Stimulated activated CD8-positive, alpha-beta memory T cell treated with anti-CD3 and anti-CD28 coated beads, Interleukin-4, amount 100 ng/mL, for 1 hour (primary cell): Measurements from ENCODE around the gene CHPT1.
"Not testable (repeated sequence)": the region's sequence is repeated elsewhere in the genome, so short reads cannot be mapped to it uniquely, and the experiment has no call there.

Experiments
- DNase-seq, 2 donors: peaks; one replicate each; pipeline ENCODE4 v3.0.0-alpha.2; 2020; ENCODE audit warnings: low read depth in 2 of 2, low spot score in 1 of 2

The CHPT1 gene

DNA sequence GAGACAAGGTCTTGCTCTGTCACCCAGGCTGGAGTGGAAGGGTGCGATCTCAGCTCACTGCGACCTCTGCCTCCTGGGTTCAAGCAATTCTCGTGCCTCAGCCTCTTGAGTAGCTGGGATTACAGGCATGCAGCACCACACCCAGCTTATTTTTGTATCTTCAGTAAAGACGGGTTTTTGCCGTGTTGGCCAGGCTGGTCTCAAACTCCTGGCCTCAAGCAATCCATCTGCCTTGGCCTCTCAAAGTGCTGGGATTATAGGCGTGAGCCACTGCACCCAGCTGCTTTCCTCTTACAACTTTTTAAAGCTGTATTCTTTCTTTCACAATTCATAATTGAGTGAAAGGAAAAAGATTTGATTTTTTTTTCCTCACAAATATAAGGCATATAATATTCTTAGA, 15.8 kb upstream of the CHPT1 start:
- DNase-seq: not testable (repeated sequence)

DNA sequence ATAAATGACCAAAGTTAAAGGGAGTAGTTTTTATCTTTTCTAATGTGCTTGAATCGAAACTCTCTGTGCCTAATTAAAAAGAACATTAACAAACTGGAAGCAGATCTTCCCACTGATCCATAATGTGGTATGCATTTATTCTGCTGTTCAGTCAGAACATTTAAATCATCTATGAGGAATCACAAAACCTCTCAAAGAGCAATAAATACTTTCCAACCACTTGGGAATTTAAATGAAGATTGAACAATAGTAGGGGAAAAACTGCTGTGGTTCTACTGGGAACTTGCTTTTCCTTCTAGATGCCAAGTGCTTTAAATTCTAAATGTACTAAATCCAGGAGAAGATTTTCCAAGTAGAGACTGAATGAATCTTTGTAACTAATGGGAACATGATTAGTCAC, 12.3 kb upstream of the CHPT1 start:
- DNase-seq: no peak

DNA sequence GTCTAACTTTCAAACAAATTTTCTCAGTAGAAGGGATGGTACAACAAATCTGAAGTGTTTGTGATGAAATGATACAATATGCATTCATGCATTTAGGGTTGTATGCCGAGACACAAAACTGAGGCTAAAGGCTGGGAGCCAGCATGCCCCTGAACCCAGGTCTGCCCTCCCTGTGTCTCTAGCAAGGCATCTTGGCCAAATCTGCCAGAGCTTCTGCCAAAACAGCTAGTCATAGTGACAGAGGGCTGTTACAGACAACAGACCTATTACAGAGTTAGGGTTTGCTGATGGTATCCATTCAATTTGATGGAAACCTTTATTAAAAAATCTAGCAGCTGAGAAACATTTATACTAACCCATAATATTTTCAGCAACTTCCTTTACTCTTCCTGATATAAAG, 11.3 kb upstream of the CHPT1 start:
- no peak for DNase-seq

DNA sequence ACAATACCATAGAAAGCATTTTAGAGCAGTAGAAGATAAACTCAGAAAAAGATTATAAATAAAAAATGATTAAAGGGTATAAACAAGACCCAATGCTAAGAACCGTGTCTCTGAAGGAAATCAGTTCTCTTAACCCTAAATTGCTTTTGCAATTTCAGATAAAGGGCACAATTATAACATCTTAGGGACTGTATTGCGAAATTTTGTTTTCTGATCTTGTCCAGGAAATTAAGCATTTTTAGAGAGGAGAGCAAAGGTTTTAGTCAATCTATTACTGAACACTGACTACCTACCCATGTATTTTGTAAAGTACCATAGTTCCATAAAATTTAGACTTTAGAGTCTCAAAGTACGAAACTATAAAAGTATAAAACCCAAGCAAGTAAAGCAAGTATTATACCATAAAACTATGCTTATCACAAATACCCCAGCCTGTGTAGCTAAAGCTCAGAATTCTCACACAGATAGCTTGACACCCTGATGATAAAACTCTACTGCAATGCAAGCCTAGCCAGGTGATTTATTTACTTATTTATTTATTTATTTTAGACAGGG, 6.8 kb upstream of the CHPT1 start:
- DNase-seq: no peak

DNA sequence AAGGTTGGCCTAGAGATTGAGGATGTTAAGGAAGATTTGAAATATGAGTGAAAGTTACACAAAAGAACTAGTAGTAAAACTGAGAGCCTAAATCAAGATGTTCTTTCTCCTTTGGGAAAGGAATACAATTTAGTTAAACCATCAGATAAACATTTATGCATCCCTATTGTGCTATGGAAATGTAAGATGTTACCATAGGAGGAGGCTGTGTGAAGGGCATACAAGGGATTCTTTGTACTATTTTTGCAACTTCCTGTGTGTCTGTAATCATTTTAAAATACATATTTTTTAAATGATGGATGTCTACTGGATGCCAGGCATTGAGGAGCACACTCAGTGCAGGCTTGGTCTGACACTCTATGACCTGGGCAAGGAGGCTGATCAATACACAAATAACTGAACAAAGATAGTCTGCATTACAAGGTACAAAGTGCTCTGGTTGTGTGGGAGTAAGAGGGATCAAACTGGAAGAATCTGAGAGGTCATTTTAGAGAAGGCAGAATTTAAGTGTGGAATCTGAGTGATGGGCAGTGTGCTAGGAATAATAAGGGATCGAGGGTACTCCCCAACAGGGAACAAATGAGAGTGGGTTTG, 5.8 kb upstream of the CHPT1 start:
- no peak for DNase-seq

DNA sequence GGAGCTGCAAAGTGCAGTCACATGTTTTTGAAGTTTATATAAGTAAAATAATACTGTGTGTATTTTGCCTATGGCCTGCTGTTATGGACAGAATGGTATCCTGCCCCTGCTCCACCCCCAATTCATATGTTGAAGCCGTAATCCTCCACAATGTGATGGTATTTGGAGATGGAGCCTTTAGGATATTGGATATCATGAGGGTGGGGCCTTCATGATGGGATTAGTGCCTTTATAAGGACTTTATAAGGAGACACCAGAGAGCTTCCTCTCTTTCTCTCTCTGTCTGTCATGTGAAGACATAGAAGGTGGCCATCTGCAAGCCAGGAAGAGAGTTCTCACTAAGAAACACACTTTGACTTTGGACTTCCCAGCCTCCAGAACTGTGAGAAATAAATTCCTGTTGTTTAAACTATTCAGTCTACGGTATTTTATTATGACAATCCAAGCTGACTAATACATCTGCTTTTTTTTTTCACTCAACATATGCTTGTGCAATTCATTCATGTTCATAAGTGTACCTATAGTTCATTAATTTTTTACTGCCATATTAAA, 3.1 kb upstream of the CHPT1 start:
- DNase-seq: no peak

DNA sequence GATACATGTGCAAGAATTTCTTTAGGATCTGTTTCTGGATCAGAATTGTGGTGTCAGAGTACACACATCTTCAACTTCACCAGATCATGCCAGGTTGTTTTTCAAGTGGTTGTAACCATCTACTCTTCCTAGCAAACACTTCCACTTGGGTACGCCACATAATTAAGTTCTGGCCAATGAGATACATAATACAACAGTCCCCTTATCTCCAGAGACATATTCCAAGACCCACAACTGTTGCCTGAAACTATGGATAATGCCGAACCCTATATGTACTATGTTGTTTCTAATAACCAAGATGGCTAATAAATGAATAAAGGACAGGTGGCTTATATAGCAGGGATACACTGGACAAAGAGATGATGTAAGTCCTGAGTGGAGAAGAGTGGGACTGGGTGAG, 2.5 kb upstream of the CHPT1 start:
- DNase-seq: no peak

DNA sequence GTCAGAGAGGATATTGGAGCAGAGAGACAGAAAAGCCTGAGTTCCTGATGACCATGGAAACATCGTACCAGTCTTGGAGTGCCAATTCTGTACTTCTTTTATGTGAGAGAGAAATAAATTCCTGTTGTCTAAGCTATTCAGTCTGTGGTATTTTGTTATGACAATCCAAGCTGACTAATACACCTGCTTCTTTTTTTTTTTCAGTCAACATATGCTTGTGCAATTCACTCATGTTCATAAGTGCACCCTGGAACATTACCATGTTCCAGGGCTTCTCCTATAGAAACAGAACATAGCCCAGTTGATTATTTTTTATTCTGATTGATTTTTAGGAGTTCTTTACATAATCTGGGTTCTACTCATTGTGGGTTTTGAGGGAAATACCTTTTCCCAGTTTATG, 1.7 kb upstream of the CHPT1 start:
- no peak for DNase-seq

DNA sequence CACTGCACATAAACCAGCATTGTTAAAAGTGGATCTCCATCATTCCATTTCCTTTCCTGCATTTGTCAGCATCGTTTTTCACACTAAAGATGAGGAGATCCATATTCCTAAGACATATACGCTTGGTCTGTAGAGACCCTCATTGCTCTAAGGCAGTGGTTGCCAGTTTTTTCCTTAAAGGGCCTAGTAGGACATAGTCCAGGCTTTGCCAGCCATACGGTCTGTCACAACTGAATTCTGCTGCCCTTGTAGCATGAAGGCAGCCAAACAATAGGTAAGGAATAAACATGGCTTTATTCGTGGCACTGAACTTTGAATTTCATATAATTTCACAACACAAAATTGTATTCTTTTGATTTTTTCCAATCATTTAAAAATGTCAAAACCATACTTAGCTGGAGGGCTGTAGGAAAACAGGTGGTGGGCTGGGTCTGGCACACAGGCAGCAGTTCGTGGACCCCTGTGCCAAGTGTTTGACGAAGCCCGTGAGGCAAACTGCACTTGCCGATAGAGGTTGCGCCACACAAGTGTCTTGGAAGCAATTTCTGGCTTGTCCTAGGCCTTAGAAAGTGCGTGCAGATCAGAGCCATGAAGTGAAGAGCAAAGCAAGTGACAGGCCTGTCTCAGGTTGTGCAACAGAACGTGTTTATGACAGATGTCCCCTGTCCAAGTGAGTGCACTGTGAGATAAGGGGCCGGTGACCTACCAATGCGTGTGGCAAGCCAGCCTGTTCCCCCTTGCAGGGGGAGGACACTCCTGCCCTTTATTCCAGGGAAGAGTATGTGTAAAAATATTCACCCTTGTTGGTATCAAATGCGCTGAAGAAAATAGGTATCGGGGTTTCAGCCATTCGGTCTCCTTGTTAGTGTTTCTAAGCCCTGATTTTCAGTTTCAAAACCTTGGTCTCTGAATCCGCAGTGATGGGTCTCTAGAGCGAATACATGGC, 916 bp upstream of the CHPT1 start:
- no peak for DNase-seq

DNA sequence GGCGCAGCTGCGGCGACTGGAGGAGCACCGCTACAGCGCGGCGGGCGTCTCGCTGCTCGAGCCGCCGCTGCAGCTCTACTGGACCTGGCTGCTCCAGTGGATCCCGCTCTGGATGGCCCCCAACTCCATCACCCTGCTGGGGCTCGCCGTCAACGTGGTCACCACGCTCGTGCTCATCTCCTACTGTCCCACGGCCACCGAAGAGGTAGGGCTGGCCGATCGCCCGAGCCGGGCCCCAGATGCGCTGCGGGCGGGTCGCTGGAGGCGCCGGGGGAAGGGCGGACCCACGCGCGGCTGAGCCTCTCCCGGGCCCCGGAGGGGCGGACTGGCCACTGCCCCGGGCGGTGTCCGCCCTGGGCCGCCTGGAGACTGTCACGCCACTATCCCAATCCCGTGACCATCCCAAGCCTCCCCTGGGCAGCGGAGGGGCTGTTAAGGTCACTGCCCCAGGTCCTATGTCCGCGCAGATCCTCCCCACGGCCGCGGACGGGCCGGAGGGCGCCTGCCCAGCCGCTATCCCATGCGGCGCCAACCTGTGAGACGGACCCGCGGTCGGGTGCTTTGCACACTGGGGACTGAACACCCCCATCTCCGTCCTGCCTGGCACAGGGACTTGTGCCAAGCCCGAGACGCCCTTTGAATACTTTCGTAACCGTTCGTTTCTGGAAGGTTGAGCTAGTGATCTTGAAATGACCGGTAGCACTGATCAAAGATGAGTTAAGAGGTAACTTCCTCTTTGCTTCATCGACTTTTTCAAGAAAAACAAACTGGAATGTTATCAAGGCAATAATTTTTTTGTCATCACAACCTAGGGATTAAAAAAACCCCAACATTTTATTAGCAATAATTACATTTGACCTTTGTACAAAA, 725 bp downstream of the CHPT1 start:
- no peak for DNase-seq

DNA sequence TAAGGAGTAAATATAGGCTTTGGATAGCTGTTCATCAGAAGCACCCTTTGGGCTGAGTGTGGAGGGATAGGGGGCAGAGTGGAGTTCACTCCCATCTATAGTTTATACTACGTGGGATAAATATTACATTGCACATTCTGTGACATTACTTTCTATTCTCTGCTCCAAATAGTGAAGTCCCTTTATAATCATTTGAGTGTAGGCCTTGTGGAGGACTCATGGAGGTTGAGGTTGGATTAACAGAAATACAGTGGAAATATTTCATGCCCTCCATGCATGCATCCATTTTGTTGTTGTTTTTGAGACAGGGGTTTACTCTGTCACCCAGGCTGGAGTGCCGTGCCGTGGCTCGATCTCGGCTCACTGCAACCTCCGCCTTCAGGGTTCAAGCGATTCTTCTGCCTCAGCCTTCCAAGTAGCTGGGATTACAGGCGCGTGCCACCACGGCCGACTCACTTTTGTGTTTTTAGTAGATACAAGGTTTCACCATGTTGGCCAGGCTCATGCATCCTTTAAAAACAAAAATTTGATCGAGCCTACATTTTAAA, 1.4 kb downstream of the CHPT1 start:
- no peak for DNase-seq

DNA sequence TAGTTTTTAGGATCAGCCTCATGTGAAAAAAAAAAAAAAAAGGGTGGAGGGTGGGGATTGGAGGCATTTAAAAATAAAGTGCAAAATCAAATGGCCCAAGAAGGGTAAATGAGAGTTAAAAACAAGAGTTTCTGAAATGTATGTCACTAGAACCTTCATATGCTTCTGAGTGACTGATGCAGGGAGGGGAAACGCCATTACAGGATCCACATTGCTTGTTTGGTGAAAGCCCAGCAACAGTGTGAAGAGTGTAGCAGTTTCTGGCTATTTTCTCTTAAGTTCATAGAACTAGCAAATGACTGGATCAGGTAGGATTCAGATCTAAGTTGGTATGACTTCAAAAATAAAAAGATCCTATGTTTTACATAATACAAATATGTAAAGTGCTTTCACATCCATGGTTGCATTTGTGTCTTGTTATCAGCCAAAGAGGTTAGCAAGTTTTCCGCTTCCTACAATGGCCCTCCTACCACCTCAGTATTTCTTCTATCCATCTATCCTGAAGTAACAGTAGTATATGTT, 2.9 kb downstream of the CHPT1 start:
- no peak for DNase-seq

DNA sequence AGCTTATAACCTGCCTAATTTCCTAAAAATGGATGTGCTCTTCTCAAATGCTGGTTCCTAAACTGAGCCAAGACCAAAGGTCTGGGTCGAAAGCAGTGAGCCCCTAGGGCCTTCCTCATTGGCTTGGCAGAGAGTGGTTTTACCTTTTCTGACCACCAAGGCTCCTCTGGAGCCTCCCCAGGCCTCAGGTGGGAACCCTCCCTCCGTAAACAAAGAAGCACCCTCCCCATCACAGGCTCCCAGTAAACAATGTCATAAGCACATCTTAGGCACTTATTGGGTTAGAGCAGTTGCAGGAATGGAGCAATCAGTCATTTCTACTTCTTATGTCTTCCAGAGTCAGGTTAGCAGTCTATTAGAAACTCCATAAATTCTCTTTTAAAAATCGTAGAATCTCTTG, 6.0 kb downstream of the CHPT1 start:
- DNase-seq: no peak

DNA sequence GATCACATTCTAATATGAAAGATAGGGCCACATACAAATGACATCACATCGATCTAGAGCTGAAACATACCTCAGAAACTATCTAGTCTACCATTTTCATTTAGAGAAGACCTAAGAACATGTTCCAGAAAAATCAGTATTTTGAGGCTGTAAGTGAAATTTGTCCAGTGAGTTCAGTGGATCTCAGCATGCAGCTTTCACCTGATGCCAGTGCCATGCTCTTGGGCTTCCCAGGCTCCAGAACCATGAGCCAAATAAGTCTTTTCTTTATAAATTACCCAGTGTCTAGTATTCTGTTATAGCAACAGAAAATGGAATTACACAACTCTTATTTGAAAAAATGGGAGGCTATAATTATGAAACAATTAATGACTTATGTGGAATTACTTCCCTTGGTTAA, 9.0 kb downstream of the CHPT1 start:
- DNase-seq: no peak

DNA sequence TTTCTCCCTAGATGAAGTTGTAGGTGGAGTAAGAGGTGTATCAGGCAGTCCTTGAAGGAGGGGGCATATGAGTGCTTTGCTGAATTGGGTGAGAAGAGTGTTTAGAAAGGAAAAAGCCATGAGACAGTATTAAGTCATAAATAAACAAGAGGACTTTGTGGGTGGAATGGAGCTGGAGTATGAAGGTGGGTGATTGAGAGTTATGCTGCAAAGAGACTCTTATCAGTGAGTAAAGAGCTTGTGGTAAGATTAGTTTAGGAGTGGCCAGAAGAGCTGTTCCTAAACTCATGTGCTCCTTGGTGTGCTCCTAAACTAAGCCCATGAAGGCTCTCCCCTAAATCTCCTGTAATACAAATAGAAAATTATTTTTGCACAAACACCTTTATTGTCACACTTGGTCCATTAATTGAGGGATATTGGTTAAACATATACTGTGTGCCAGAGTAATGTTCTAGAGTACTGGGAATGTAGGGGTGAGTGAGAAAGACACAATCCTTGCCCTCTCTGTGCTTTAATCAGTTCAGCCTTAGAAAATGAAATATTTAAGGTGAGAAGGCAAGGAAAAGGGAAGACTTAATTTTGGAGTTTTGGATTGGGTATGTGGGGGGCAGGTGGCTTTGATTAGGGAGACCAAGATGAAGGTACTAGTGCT, 9.8 kb downstream of the CHPT1 start:
- DNase-seq: no peak

DNA sequence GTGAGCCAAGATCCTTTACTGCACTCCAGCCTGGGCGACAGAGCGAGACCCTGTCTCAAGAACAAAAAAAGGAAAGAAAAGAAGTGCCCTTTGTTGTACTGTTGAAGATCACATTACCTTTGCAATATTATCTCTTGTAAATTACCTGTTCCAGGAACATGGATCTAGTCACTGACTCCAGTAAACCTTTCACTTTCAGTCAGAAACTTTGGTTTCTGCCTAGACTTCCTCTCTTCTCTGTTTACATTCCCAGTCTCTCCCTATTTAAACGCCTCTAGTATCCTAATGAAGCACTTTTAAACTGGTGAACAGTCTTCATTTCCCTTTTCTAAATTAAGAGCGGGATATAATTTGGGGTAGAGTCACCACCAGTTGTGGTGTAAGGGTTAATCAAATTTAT, 12.8 kb downstream of the CHPT1 start:
- DNase-seq: no peak

DNA sequence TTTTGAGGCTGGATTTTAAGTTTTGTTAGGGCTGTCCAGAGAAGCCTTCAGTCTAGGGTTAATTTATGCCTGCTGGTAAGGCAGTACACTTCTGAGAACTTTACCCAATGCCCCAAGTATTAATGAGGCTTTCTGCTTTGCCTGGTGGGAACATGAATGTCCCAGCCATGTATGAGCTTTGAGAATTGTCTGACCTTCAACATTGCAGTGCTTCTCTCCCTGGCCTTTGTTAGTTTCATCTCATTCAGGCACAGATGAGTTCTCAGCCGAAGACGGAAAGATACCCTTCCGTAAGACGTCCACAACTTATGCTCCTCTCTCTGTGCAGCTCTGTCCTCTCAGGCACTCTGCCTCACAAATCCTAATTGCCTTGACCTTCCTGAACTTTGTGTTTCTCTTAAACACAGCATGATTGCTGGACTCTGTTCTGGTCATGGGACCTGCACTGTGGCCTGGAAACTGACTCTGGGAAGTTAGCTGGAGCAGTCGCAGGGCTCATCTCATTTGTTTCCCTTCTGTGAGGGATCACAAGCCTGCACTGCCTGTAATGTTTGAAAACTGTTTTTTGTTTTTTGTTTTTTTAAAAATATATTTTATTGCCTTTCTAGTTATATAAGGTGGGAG, 15.7 kb downstream of the CHPT1 start:
- no peak for DNase-seq

DNA sequence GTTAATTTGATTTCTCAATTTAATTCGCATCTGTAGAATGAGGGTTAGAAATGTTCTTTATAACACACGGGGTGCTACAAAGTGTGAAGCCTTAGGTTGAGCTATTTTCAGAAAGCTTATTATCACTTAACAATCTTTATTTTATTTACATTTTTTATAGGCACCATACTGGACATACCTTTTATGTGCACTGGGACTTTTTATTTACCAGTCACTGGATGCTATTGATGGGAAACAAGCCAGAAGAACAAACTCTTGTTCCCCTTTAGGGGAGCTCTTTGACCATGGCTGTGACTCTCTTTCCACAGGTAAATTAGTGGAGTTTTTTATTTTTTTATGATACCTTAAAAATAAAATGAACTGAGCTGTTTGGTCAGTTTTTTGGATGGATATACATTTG, 16.5 kb downstream of the CHPT1 start:
- DNase-seq: no peak

DNA sequence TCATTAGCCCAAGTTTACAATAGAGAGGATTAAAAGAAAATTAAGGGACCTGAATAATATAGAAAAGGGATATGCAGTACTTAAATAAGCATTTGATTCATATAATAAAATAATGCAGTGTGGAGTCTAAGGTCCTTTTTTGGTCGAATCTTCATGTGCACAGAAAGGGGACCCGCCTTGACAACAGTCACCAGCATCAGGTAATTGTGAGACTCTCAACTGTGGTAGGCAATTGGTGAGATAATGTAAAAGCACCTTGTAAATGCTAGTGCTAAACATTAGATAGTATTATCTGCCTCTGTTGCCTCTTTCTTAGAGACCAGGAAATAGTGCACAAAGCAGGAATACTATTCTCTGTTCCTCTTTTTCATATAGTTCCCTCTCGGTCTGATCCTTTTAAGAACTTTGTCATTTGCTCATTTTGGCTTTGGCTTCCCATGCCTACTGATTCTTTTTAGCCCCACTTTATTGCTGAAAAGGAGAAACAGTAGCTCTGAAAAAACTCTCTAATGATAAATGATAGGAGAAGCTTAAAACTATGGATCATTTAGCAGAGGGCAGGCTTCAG, 17.5 kb downstream of the CHPT1 start:
- DNase-seq: no peak
